DMS153 treated with DMSO at 0.1 percent for 48 hours (cell line): ENCODE measurements around the gene FAM229B.
"Not testable (repeated sequence)": the region's sequence is repeated elsewhere in the genome, so short reads cannot be mapped to it uniquely, and the experiment has no call there.

ENCODE experiments used
- DNase-seq: peaks from one replicate; lab custom pipeline; 2025; ENCODE audit not compliant: unreplicated experiment; lab: John Stamatoyannopoulos, UW

FAM229B gene

GRCh38 chr6:112062966-112063365 is 24.4 kb upstream of the FAM229B start:
- no peak for DNase-seq

GRCh38 chr6:112065426-112065986 is 21.9 kb upstream of the FAM229B start:
- DNase-seq = no peak

GRCh38 chr6:112066606-112067005 is 20.8 kb upstream of the FAM229B start:
- DNase-seq = no peak

GRCh38 chr6:112081569-112081968 is 5.8 kb upstream of the FAM229B start:
- no peak for DNase-seq

- DNase-seq = no peak
Observed at GRCh38 chr6:112085286-112086065, 1.9 kb upstream of the FAM229B start.

- DNase-seq = peak; percentile 30
Observed at GRCh38 chr6:112086744-112087135, 651 bp upstream of the FAM229B start.

- no peak for DNase-seq
Observed at GRCh38 chr6:112087916-112088315, 525 bp downstream of the FAM229B start.

- no peak for DNase-seq
Observed at GRCh38 chr6:112096901-112097300, 9.5 kb downstream of the FAM229B start.

- no peak for DNase-seq
Observed at GRCh38 chr6:112100561-112100960, 13.2 kb downstream of the FAM229B start.

GRCh38 chr6:112106026-112106425 is 18.6 kb downstream of the FAM229B start:
- not testable (repeated sequence) for DNase-seq

- no peak for DNase-seq
Observed at GRCh38 chr6:112106562-112106961, 19.2 kb downstream of the FAM229B start.

GRCh38 chr6:112109262-112109661 is 21.9 kb downstream of the FAM229B start:
- DNase-seq = no peak

- no peak for DNase-seq
Observed at GRCh38 chr6:112113431-112113830, 26.0 kb downstream of the FAM229B start.

- no peak for DNase-seq
Observed at GRCh38 chr6:112113918-112114317, 26.5 kb downstream of the FAM229B start.

GRCh38 chr6:112114577-112115223 is 27.3 kb downstream of the FAM229B start:
- no peak for DNase-seq

- DNase-seq = no peak
Observed at GRCh38 chr6:112116221-112116620, 28.8 kb downstream of the FAM229B start.

GRCh38 chr6:112117554-112117953 is 30.2 kb downstream of the FAM229B start:
- DNase-seq = no peak

GRCh38 chr6:112118034-112118433 is 30.6 kb downstream of the FAM229B start:
- DNase-seq = no peak

- no peak for DNase-seq
Observed at GRCh38 chr6:112122756-112123155, 35.4 kb downstream of the FAM229B start.

- DNase-seq = no peak
Observed at GRCh38 chr6:112123982-112124381, 36.6 kb downstream of the FAM229B start.

- no peak for DNase-seq
Observed at GRCh38 chr6:112128208-112128607, 40.8 kb downstream of the FAM229B start.

GRCh38 chr6:112130878-112131277 is 43.5 kb downstream of the FAM229B start:
- no peak for DNase-seq
